Thyroid gland (tissue), 4 donors: ENCODE data around the gene KCNB1. TPM values are rescaled to one million over a fixed set of nuclear protein-coding genes. Genes with fewer than 3 reads are reported as not detected.

Source experiments
- DNase-seq, 2 donors: peaks; one replicate each; pipeline ENCODE4 v3.0.0-alpha.2; 2019
- H3K27ac ChIP-seq, 3 donors: fragments of 200-600 bp; sonication (generic); 1 replicate in 2 of 3; 2 replicates in 1 of 3; pipeline ENCODE4 v1.5.1; 2016 to 2019; ENCODE audit warnings: mild to moderate bottlenecking in 1 of 3, moderate library complexity in 1 of 3
- H3K27me3 ChIP-seq: fragments of 200-600 bp; sonication (generic); one replicate; pipeline ENCODE4 v1.5.1; 2019
- H3K36me3 ChIP-seq, 2 donors: fragments of 200-600 bp; sonication (generic); one replicate each; pipeline ENCODE4 v1.5.1; 2016 to 2019
- H3K4me1 ChIP-seq, 2 donors: fragments of 200-600 bp; sonication (generic); one replicate each; pipeline ENCODE4 v1.5.1; 2017 to 2019
- H3K4me3 ChIP-seq, 3 donors: fragments of 200-600 bp; sonication (generic); replicated peaks in 1 of 3; 1 replicate in 2 of 3; 2 replicates in 1 of 3; pipeline ENCODE4 v1.5.1; 2016; ENCODE audit warnings: mild to moderate bottlenecking in 1 of 3
- H3K9me3 ChIP-seq: fragments of 200-600 bp; sonication (generic); one replicate; pipeline ENCODE4 v1.5.1; 2017
- CTCF ChIP-seq, 6 experiments: fragments of 200-600 bp in 3 of 6; fragments of 450-650 bp in 3 of 6; sonication (generic) in 3 of 6; IDR thresholded peaks; one replicate each; pipeline ENCODE4 v1.5.1; 2016 to 2019; ENCODE audit warnings: antibody characterized with exemption in 6 of 6, mild to moderate bottlenecking in 2 of 6, inconsistent platforms in 1 of 6, moderate library complexity in 1 of 6
- POLR2A ChIP-seq, 2 donors: fragments of 450-650 bp; IDR thresholded peaks; one replicate each; pipeline ENCODE4 v1.6.1; 2017; ENCODE audit warnings: antibody characterized with exemption in 2 of 2, mild to moderate bottlenecking in 2 of 2, moderate library complexity in 1 of 2
- WGBS, 2 donors: methylation state at CpG; one replicate each; pipeline ENCODE4 v1.1.5; 2017; 5-methylcytosine and 5-hydroxymethylcytosine counted together
- intact Hi-C: fragments of 100-400 bp; cut with DNase I; formaldehyde crosslinking; loops from one replicate; pipeline ENCODE4 v1.15.1; 2023
- total RNA-seq, 4 donors: library from RNA; depleted of rRNA; stranded (reverse); fragments of >200 nt; gene quantifications; one replicate each; pipeline ENCODE4 v1.2.3, GENCODE V29; 2016

KCNB1 gene
- total RNA-seq, 4 donors from 2014 or later, result 0.34 to 0.54 (median 0.47) TPM

- peaks cover 0 to 6% of the 10 kb centered on the region in 2 donors for H3K4me1 ChIP-seq
- DNase-seq, result peak in 1 of 2 donors; percentile 9
- intact Hi-C loops, result no loop called here
- H3K36me3 ChIP-seq, result no peaks in the 10 kb centered on the region
- no peak overlapping the region for H3K4me3 ChIP-seq
- H3K27ac ChIP-seq, result no peak overlapping the region
- TF ChIP-seq POLR2A (IDR thresholded peaks at IDR 0.05) (no peak), CTCF (IDR thresholded peaks at IDR 0.05) (no peak)
- 40 to 69% methylated on average over 9 of the region's 9 CpGs for WGBS, 2 donors
- H3K27me3 ChIP-seq, result no peaks in the 10 kb centered on the region
- no peaks in the 10 kb centered on the region for H3K9me3 ChIP-seq
Observed at GRCh38 chr20:49452011-49452482, 30.4 kb downstream of the KCNB1 start.

- H3K4me1 ChIP-seq, result peaks cover 0 to 23% of the 10 kb centered on the region in 2 donors
- no peak for DNase-seq
- no peaks in the 10 kb centered on the region for H3K27me3 ChIP-seq
- TF ChIP-seq CTCF (IDR thresholded peaks at IDR 0.05) (no peak), POLR2A (IDR thresholded peaks at IDR 0.05) (no peak)
- H3K4me3 ChIP-seq, result no peak overlapping the region
- 69 to 74% methylated on average over 12 to 14 of the region's 14 CpGs for WGBS, 2 donors
- no peaks in the 10 kb centered on the region for H3K36me3 ChIP-seq
- H3K9me3 ChIP-seq, result no peaks in the 10 kb centered on the region
- intact Hi-C loops, result no loop called here
- H3K27ac ChIP-seq, result no peak overlapping the region
Observed at GRCh38 chr20:49450281-49450721, 32.2 kb downstream of the KCNB1 start.

- no peak overlapping the region for H3K27ac ChIP-seq
- TF ChIP-seq CTCF (IDR thresholded peaks at IDR 0.05), result no peak
- H3K9me3 ChIP-seq, result no peaks in the 10 kb centered on the region
- H3K27me3 ChIP-seq, result no peaks in the 10 kb centered on the region
- DNase-seq, result no peak
- no peaks in the 10 kb centered on the region for H3K36me3 ChIP-seq
- WGBS, 2 donors, result 62 to 83% methylated on average over 4 to 6 of the region's 6 CpGs
- intact Hi-C loops, result no loop called here
- H3K4me3 ChIP-seq, result no peak overlapping the region
- H3K4me1 ChIP-seq, result peaks cover 0 to 29% of the 10 kb centered on the region in 2 donors
Observed at GRCh38 chr20:49448917-49449316, 33.6 kb downstream of the KCNB1 start.

- H3K27ac ChIP-seq, result peak overlapping the region in 1 of 3 donors; percentile 49
- WGBS, 2 donors, result 59 to 71% methylated on average over 4 to 5 of the region's 5 CpGs
Observed at GRCh38 chr20:49447946-49448809, 34.3 kb downstream of the KCNB1 start.

More at GRCh38 chr20:49447946-49448809, 34.3 kb downstream of the KCNB1 start:
- Histone ChIP-seq H3K36me3 (no peaks in the 10 kb centered on the region), H3K9me3 (no peaks in the 10 kb centered on the region), H3K4me1 (peaks cover 0 to 29% of the 10 kb centered on the region in 2 donors), H3K4me3 (no peak overlapping the region), H3K27me3 (no peaks in the 10 kb centered on the region)
- TF ChIP-seq CTCF (IDR thresholded peaks at IDR 0.05) (no peak), POLR2A (IDR thresholded peaks at IDR 0.05) (no peak)
- intact Hi-C loops, result no loop called here
- peak in 1 of 2 donors; percentile 23 for DNase-seq
